K562 (cell line): Measurements from ENCODE around the gene STK17A.

Source experiments
- EP300 ChIP-seq: IDR thresholded peaks from 2 replicates; pipeline ENCODE4 v1.6.1; 2012; ENCODE audit warnings: low read length, improper control_type of control experiment
- PCBP1 ChIP-seq: fragments of 200-400 bp; formaldehyde crosslinking; IDR thresholded peaks from 2 replicates; pipeline ENCODE4 v1.6.1; 2018; ENCODE audit warnings: mild to moderate bottlenecking, low read depth, low read length; ENCODE audit not compliant: poor library complexity, severe bottlenecking
- ZNF23 ChIP-seq: fragments of 250-450 bp; sonication (Bioruptor Pico); IDR thresholded peaks from 2 replicates; pipeline ENCODE4 v1.4.0; 2020; ENCODE audit warnings: mild to moderate bottlenecking
- TF ChIP-seq, protein P1 (sequence below): sonication (generic); formaldehyde crosslinking; IDR thresholded peaks from 2 replicates; pipeline ENCODE4 v1.8.1; 2022; ENCODE audit warnings: missing genetic modification reagents
- TF ChIP-seq, protein P2 (sequence below): sonication (generic); formaldehyde crosslinking; IDR thresholded peaks from 2 replicates; pipeline ENCODE4 v1.8.1; 2022; ENCODE audit warnings: missing genetic modification reagents
- TF ChIP-seq, protein P3 (sequence below), 3 experiments: IDR thresholded peaks in 2 of 3; conservative IDR thresholded peaks in 1 of 3; 2 replicates each; pipeline ENCODE4 v1.5.1; 2011 to 2012; ENCODE audit warnings: low read length in 3 of 3, mild to moderate bottlenecking in 3 of 3, control low read depth in 2 of 3, improper control_type of control experiment in 1 of 3, inconsistent platforms in 1 of 3, low read depth in 1 of 3, mixed read lengths in 1 of 3, moderate library complexity in 1 of 3; ENCODE audit not compliant: insufficient read depth in 2 of 3

DNA sequence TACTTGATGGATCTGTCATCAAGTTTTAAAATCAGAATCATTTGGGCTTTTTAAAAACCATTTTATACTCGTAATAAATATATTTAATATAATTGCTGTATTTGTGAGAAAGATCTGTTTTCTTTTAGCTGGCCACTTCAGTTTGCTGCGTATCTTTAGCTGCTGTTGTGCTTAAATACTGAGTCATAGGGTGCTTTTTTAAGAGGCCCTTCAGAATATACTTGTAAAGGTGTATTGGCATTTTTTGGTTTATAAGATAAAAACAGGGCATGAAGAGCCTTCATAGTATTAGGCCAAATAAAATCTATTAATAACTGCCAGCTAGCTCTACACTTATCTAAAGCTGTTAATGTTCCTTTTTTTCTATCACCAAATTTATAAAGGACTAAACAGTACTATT is 43.8 kb downstream of the STK17A start:
- TF ChIP-seq EP300 (no peak), PCBP1 (no peak), ZNF23 (CRISPR knock-in tag) (no peak)
- TF ChIP-seq, protein P1, sequence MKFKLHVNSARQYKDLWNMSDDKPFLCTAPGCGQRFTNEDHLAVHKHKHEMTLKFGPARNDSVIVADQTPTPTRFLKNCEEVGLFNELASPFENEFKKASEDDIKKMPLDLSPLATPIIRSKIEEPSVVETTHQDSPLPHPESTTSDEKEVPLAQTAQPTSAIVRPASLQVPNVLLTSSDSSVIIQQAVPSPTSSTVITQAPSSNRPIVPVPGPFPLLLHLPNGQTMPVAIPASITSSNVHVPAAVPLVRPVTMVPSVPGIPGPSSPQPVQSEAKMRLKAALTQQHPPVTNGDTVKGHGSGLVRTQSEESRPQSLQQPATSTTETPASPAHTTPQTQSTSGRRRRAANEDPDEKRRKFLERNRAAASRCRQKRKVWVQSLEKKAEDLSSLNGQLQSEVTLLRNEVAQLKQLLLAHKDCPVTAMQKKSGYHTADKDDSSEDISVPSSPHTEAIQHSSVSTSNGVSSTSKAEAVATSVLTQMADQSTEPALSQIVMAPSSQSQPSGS (CRISPR knock-in tag), result no peak
- TF ChIP-seq, protein P2, sequence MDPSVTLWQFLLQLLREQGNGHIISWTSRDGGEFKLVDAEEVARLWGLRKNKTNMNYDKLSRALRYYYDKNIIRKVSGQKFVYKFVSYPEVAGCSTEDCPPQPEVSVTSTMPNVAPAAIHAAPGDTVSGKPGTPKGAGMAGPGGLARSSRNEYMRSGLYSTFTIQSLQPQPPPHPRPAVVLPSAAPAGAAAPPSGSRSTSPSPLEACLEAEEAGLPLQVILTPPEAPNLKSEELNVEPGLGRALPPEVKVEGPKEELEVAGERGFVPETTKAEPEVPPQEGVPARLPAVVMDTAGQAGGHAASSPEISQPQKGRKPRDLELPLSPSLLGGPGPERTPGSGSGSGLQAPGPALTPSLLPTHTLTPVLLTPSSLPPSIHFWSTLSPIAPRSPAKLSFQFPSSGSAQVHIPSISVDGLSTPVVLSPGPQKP, result no peak
- TF ChIP-seq, protein P3, sequence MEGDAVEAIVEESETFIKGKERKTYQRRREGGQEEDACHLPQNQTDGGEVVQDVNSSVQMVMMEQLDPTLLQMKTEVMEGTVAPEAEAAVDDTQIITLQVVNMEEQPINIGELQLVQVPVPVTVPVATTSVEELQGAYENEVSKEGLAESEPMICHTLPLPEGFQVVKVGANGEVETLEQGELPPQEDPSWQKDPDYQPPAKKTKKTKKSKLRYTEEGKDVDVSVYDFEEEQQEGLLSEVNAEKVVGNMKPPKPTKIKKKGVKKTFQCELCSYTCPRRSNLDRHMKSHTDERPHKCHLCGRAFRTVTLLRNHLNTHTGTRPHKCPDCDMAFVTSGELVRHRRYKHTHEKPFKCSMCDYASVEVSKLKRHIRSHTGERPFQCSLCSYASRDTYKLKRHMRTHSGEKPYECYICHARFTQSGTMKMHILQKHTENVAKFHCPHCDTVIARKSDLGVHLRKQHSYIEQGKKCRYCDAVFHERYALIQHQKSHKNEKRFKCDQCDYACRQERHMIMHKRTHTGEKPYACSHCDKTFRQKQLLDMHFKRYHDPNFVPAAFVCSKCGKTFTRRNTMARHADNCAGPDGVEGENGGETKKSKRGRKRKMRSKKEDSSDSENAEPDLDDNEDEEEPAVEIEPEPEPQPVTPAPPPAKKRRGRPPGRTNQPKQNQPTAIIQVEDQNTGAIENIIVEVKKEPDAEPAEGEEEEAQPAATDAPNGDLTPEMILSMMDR (IDR thresholded peaks at IDR 0.05 in 2 of 3, conservative IDR thresholded peaks at IDR 0.05 in 1 of 3; ENCODE audit: insufficient read depth in 2 of 3, low read depth in 1 of 3, low read length in 3 of 3), result no peak
